Kidney (tissue), 14 donors: ENCODE measurements around the gene KAT7. TPM values are rescaled to one million over a fixed set of nuclear protein-coding genes. Genes with fewer than 3 reads are reported as not detected.

Experiments
- DNase-seq, 5 donors: peaks; one replicate each; pipeline ENCODE4 v3.0.0-alpha.2; 2013 to 2020
- FAIRE-seq: peaks from 2 replicates; lab custom pipeline; 2012; peaks lifted over from hg19 to GRCh38; lab: Jason Lieb, UNC
- H3K27ac ChIP-seq, 2 donors: one replicate each; pipeline ENCODE4 v1.7.0; 2013; ENCODE audit warnings: low read depth in 2 of 2, low read length in 2 of 2, inconsistent platforms in 1 of 2
- H3K27me3 ChIP-seq: one replicate; pipeline ENCODE4 v1.7.1; 2013; ENCODE audit warnings: low read length, inconsistent platforms; ENCODE audit not compliant: control insufficient read depth, insufficient read depth
- H3K36me3 ChIP-seq, 3 donors: one replicate each; pipeline versions ENCODE4 v1.7.0 to v1.7.1; 2013; ENCODE audit warnings: low read length in 3 of 3, control low read depth in 1 of 3, inconsistent platforms in 1 of 3; ENCODE audit not compliant: insufficient read depth in 3 of 3, control insufficient read depth in 2 of 3
- H3K4me1 ChIP-seq, 3 donors: one replicate each; pipeline versions ENCODE4 v1.7.0 to v1.7.1; 2013; ENCODE audit warnings: low read length in 3 of 3, inconsistent platforms in 1 of 3, low read depth in 1 of 3; ENCODE audit not compliant: control insufficient read depth in 2 of 3, insufficient read depth in 2 of 3
- H3K4me3 ChIP-seq, 3 donors: one replicate each; pipeline versions ENCODE4 v1.7.0 to v1.8.1; 2013; ENCODE audit warnings: low read length in 3 of 3, control low read depth in 1 of 3, inconsistent platforms in 1 of 3
- H3K9ac ChIP-seq, 3 donors: one replicate each; pipeline versions ENCODE4 v1.7.0 to v1.7.1; 2013; ENCODE audit warnings: low read length in 3 of 3, control low read depth in 1 of 3, inconsistent platforms in 1 of 3
- H3K9me3 ChIP-seq, 3 donors: one replicate each; pipeline versions ENCODE4 v1.7.0 to v1.7.1; 2013; ENCODE audit warnings: low read length in 3 of 3, control low read depth in 1 of 3, inconsistent platforms in 1 of 3; ENCODE audit not compliant: control insufficient read depth in 2 of 3, insufficient read depth in 1 of 3
- CTCF ChIP-seq: IDR thresholded peaks from 3 replicates; pipeline ENCODE4 v1.5.1; 2012; ENCODE audit warnings: mild to moderate bottlenecking, moderate library complexity, borderline replicate concordance; ENCODE audit not compliant: insufficient read depth; ENCODE audit errors: extremely low read depth
- intact Hi-C: fragments of 100-400 bp; cut with DNase I; formaldehyde crosslinking; loops from one replicate; pipeline ENCODE4 v1.11.1; 2022
- polyA plus RNA-seq: library from polyadenylated mRNA; stranded (reverse); fragments of 350-450 nt; fragmentation: Illumina TruSeq; extraction: RNeasy Lipid Tissue Mini Kit (QIAGEN cat#74804); gene quantifications from one replicate; pipeline ENCODE4 v1.2.3, GENCODE V29; 2014; ENCODE audit warnings: low read depth, low replicate concordance; ENCODE audit not compliant: insufficient read depth
- total RNA-seq: library from RNA; stranded (reverse); fragmentation: NEBNext Ultra II Directional; extraction: Animal tissue kit (Norgen Biotek cat#: 25700); gene quantifications from one replicate; pipeline ENCODE4 v1.2.1, GENCODE V29; 2021
- donor health status: control.
- donor health status: control.
- donor health status: control.
- donor health status: control.
- donor health status: control.
- donor health status: DM: yes; HTN: yes; CAD: no.
- donor health status: Normal renal cell carcinoma (clear cell type).

Gene KAT7
- total and polyA plus RNA-seq, 2 donors from 2014 or later: 18.4 to 76.9 TPM

- DNase-seq (no peak), FAIRE-seq (no peak)
- Histone ChIP-seq H3K4me3 (no peak overlapping the region), H3K27me3 (no peaks in the 10 kb centered on the region), H3K4me1 (peaks cover 0 to 5% (median 0%) of the 10 kb centered on the region in 3 donors), H3K27ac (no peak overlapping the region), H3K9ac (no peak overlapping the region), H3K9me3 (no peaks in the 10 kb centered on the region), H3K36me3 (no peaks in the 10 kb centered on the region)
- no peak for TF ChIP-seq CTCF
- intact Hi-C loops: loop anchor here (10.0 kb wide), 1 partner anchor 128 kb away; no protein-coding TSS in a partner anchor
Measured at GRCh38 chr17:49842371-49842770, 53.9 kb downstream of the KAT7 start.

DNA sequence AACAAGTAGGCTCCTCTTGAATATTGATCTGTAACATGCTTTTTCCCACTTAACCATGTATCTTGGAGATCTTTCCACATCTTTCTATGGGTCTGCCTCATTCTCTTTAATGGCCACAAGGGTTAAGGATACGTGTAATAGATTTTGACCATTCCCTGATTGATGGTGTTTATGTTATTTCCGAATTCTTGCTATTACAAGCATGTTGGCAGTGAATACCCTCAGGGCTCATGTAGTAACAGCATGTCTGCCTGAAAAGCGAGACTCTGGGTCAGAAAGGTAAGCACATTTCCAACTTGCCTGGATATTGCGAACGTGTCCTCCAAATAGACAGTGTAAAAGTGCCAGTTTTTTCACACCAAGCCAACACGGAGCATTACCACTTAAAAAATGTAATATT is 54.4 kb downstream of the KAT7 start:
- H3K9ac ChIP-seq: no peak overlapping the region
- FAIRE-seq: no peak
- H3K36me3 ChIP-seq: no peaks in the 10 kb centered on the region
- intact Hi-C loops: loop anchor here (10.0 kb wide), 1 partner anchor 128 kb away; no protein-coding TSS in a partner anchor
- H3K4me1 ChIP-seq: peaks cover 0 to 2% (median 0%) of the 10 kb centered on the region in 3 donors
- no peak for DNase-seq
- H3K27me3 ChIP-seq: no peaks in the 10 kb centered on the region
- no peaks in the 10 kb centered on the region for H3K9me3 ChIP-seq
- TF ChIP-seq CTCF: no peak
- no peak overlapping the region for H3K4me3 ChIP-seq
- H3K27ac ChIP-seq: no peak overlapping the region

GRCh38 chr17:49843774-49844350 is 55.4 kb downstream of the KAT7 start:
- no peak overlapping the region for H3K4me3 ChIP-seq
- intact Hi-C loops: loop anchor here (10.0 kb wide), 1 partner anchor 129 kb away; no protein-coding TSS in a partner anchor
- H3K4me1 ChIP-seq: no peaks in the 10 kb centered on the region
- FAIRE-seq (no peak), DNase-seq (no peak)
- TF ChIP-seq CTCF: no peak
- H3K9ac ChIP-seq: no peak overlapping the region
- H3K36me3 ChIP-seq: no peaks in the 10 kb centered on the region
- no peaks in the 10 kb centered on the region for H3K27me3 ChIP-seq
- H3K27ac ChIP-seq: no peak overlapping the region
- H3K9me3 ChIP-seq: no peaks in the 10 kb centered on the region
